ENCODE measurements around the gene PAQR3.
"Not testable (repeated sequence)": the region's sequence is repeated elsewhere in the genome, so short reads cannot be mapped to it uniquely, and the experiment has no call there.

The PAQR3 gene

GRCh38 chr4:78910612-78911011 lies 28.6 kb downstream of the PAQR3 start:
- Histone ChIP-seq H2AFZ (ENCODE audit: low read depth, low read length) (no peak overlapping the region), H3K27me3 (ENCODE audit: insufficient read depth, low read length) (no peaks in the 10 kb centered on the region), H3K9me3 (ENCODE audit: low read length) (no peaks in the 10 kb centered on the region), H3K36me3 (ENCODE audit: insufficient read depth, low read length) (peaks cover 31% of the 10 kb centered on the region), H3K4me3 (ENCODE audit: low read length) (no peak overlapping the region), H3K4me1 (ENCODE audit: insufficient read depth, low read length) (no peaks in the 10 kb centered on the region)

- peaks cover 19% of the 10 kb centered on the region for H3K36me3 ChIP-seq (ENCODE audit: insufficient read depth, low read length)
- not testable (repeated sequence) for H2AFZ ChIP-seq (ENCODE audit: low read depth, low read length); H3K4me3 ChIP-seq (ENCODE audit: low read length); H3K9me3 ChIP-seq (ENCODE audit: low read length); H3K4me1 ChIP-seq (ENCODE audit: insufficient read depth, low read length); H3K27me3 ChIP-seq (ENCODE audit: insufficient read depth, low read length)
Observed at GRCh38 chr4:78908974-78909373, 30.3 kb downstream of the PAQR3 start.

GRCh38 chr4:78907638-78908037 lies 31.6 kb downstream of the PAQR3 start:
- no peak overlapping the region for H3K4me3 ChIP-seq (ENCODE audit: low read length)
- H2AFZ ChIP-seq (ENCODE audit: low read depth, low read length), result no peak overlapping the region
- no peaks in the 10 kb centered on the region for H3K9me3 ChIP-seq (ENCODE audit: low read length)
- H3K27me3 ChIP-seq (ENCODE audit: insufficient read depth, low read length), result no peaks in the 10 kb centered on the region
- H3K4me1 ChIP-seq (ENCODE audit: insufficient read depth, low read length), result no peaks in the 10 kb centered on the region
- peaks cover 19% of the 10 kb centered on the region for H3K36me3 ChIP-seq (ENCODE audit: insufficient read depth, low read length)

- Histone ChIP-seq H3K27me3 (ENCODE audit: insufficient read depth, low read length) (no peaks in the 10 kb centered on the region), H3K9me3 (ENCODE audit: low read length) (no peaks in the 10 kb centered on the region), H3K36me3 (ENCODE audit: insufficient read depth, low read length) (no peaks in the 10 kb centered on the region), H3K4me3 (ENCODE audit: low read length) (no peak overlapping the region), H2AFZ (ENCODE audit: low read depth, low read length) (no peak overlapping the region), H3K4me1 (ENCODE audit: insufficient read depth, low read length) (no peaks in the 10 kb centered on the region)
Observed at GRCh38 chr4:78904143-78904542, 35.1 kb downstream of the PAQR3 start.

- no peak overlapping the region for H3K4me3 ChIP-seq (ENCODE audit: low read length)
- H3K9me3 ChIP-seq (ENCODE audit: low read length), result no peaks in the 10 kb centered on the region
- H3K4me1 ChIP-seq (ENCODE audit: insufficient read depth, low read length), result no peaks in the 10 kb centered on the region
Observed at GRCh38 chr4:78902298-78902697, 36.9 kb downstream of the PAQR3 start.

GRCh38 chr4:78901882-78902281 lies 37.4 kb downstream of the PAQR3 start:
- Histone ChIP-seq H3K27me3 (ENCODE audit: insufficient read depth, low read length) (no peaks in the 10 kb centered on the region), H3K9me3 (ENCODE audit: low read length) (no peaks in the 10 kb centered on the region), H2AFZ (ENCODE audit: low read depth, low read length) (no peak overlapping the region), H3K36me3 (ENCODE audit: insufficient read depth, low read length) (no peaks in the 10 kb centered on the region), H3K4me3 (ENCODE audit: low read length) (no peak overlapping the region), H3K4me1 (ENCODE audit: insufficient read depth, low read length) (no peaks in the 10 kb centered on the region)

More at GRCh38 chr4:78902298-78902697, 36.9 kb downstream of the PAQR3 start:
- Histone ChIP-seq H3K27me3 (ENCODE audit: insufficient read depth, low read length) (no peaks in the 10 kb centered on the region), H3K36me3 (ENCODE audit: insufficient read depth, low read length) (no peaks in the 10 kb centered on the region), H2AFZ (ENCODE audit: low read depth, low read length) (no peak overlapping the region)

- H2AFZ ChIP-seq (ENCODE audit: low read depth, low read length), result no peak overlapping the region
- H3K4me1 ChIP-seq (ENCODE audit: insufficient read depth, low read length), result no peaks in the 10 kb centered on the region
- no peaks in the 10 kb centered on the region for H3K9me3 ChIP-seq (ENCODE audit: low read length)
- H3K4me3 ChIP-seq (ENCODE audit: low read length), result no peak overlapping the region
- H3K36me3 ChIP-seq (ENCODE audit: insufficient read depth, low read length), result peaks cover 6% of the 10 kb centered on the region
- H3K27me3 ChIP-seq (ENCODE audit: insufficient read depth, low read length), result no peaks in the 10 kb centered on the region
Observed at GRCh38 chr4:78899302-78899701, 39.9 kb downstream of the PAQR3 start.

GRCh38 chr4:78889955-78890354 lies 49.3 kb downstream of the PAQR3 start:
- Histone ChIP-seq H3K4me1 (ENCODE audit: insufficient read depth, low read length) (no peaks in the 10 kb centered on the region), H3K27me3 (ENCODE audit: insufficient read depth, low read length) (no peaks in the 10 kb centered on the region), H3K9me3 (ENCODE audit: low read length) (no peaks in the 10 kb centered on the region), H3K36me3 (ENCODE audit: insufficient read depth, low read length) (peaks cover 30% of the 10 kb centered on the region), H2AFZ (ENCODE audit: low read depth, low read length) (no peak overlapping the region), H3K4me3 (ENCODE audit: low read length) (no peak overlapping the region)

GRCh38 chr4:78885598-78885997 lies 53.6 kb downstream of the PAQR3 start:
- no peak overlapping the region for H3K4me3 ChIP-seq (ENCODE audit: low read length)

GRCh38 chr4:78880874-78881492 lies 58.3 kb downstream of the PAQR3 start:
- Histone ChIP-seq H3K36me3 (ENCODE audit: insufficient read depth, low read length) (peaks cover 17% of the 10 kb centered on the region), H3K27me3 (ENCODE audit: insufficient read depth, low read length) (no peaks in the 10 kb centered on the region), H3K4me1 (ENCODE audit: insufficient read depth, low read length) (no peaks in the 10 kb centered on the region), H3K4me3 (ENCODE audit: low read length) (no peak overlapping the region), H3K9me3 (ENCODE audit: low read length) (no peaks in the 10 kb centered on the region), H2AFZ (ENCODE audit: low read depth, low read length) (no peak overlapping the region)

More at GRCh38 chr4:78885598-78885997, 53.6 kb downstream of the PAQR3 start:
- H3K9me3 ChIP-seq (ENCODE audit: low read length), result no peaks in the 10 kb centered on the region
- H3K27me3 ChIP-seq (ENCODE audit: insufficient read depth, low read length), result no peaks in the 10 kb centered on the region
- H2AFZ ChIP-seq (ENCODE audit: low read depth, low read length), result no peak overlapping the region
- peaks cover 15% of the 10 kb centered on the region for H3K36me3 ChIP-seq (ENCODE audit: insufficient read depth, low read length)
- H3K4me1 ChIP-seq (ENCODE audit: insufficient read depth, low read length), result no peaks in the 10 kb centered on the region

- Histone ChIP-seq H3K36me3 (ENCODE audit: insufficient read depth, low read length) (peaks cover 25% of the 10 kb centered on the region), H2AFZ (ENCODE audit: low read depth, low read length) (no peak overlapping the region), H3K4me3 (ENCODE audit: low read length) (no peak overlapping the region), H3K27me3 (ENCODE audit: insufficient read depth, low read length) (no peaks in the 10 kb centered on the region), H3K4me1 (ENCODE audit: insufficient read depth, low read length) (no peaks in the 10 kb centered on the region), H3K9me3 (ENCODE audit: low read length) (no peaks in the 10 kb centered on the region)
Observed at GRCh38 chr4:78878031-78878430, 61.2 kb downstream of the PAQR3 start.

GRCh38 chr4:78876568-78877320 lies 62.5 kb downstream of the PAQR3 start:
- Histone ChIP-seq H3K4me3 (ENCODE audit: low read length) (no peak overlapping the region), H3K4me1 (ENCODE audit: insufficient read depth, low read length) (no peaks in the 10 kb centered on the region), H2AFZ (ENCODE audit: low read depth, low read length) (no peak overlapping the region), H3K9me3 (ENCODE audit: low read length) (no peaks in the 10 kb centered on the region), H3K27me3 (ENCODE audit: insufficient read depth, low read length) (no peaks in the 10 kb centered on the region), H3K36me3 (ENCODE audit: insufficient read depth, low read length) (peaks cover 36% of the 10 kb centered on the region)

- Histone ChIP-seq H3K4me3 (ENCODE audit: low read length) (no peak overlapping the region), H2AFZ (ENCODE audit: low read depth, low read length) (no peak overlapping the region), H3K27me3 (ENCODE audit: insufficient read depth, low read length) (no peaks in the 10 kb centered on the region), H3K9me3 (ENCODE audit: low read length) (no peaks in the 10 kb centered on the region), H3K36me3 (ENCODE audit: insufficient read depth, low read length) (peaks cover 34% of the 10 kb centered on the region), H3K4me1 (ENCODE audit: insufficient read depth, low read length) (no peaks in the 10 kb centered on the region)
Observed at GRCh38 chr4:78870056-78870455, 69.2 kb downstream of the PAQR3 start.
